ENCODE results near the gene PELI2.

GRCh38 chr14:56160088-56160487, 41.9 kb downstream of the PELI2 start:
- TF ChIP-seq NFE2L2 (IDR thresholded peaks at IDR 0.05; ENCODE audit: low read depth, low read length) (no peak), MXI1 (IDR thresholded peaks at IDR 0.05; ENCODE audit: borderline replicate concordance, low read depth, low read length) (no peak), CTCF (conservative IDR thresholded peaks at IDR 0.05; ENCODE audit: low read depth, low read length) (no peak), POLR2A (IDR thresholded peaks at IDR 0.05; ENCODE audit: low read depth, low read length) (no peak), RFX5 (IDR thresholded peaks at IDR 0.05; ENCODE audit: low read depth, low read length) (no peak), FOS (IDR thresholded peaks at IDR 0.05; ENCODE audit: low read depth, low read length) (no peak)
